Keratinocyte (primary cell): Measurements from ENCODE around the gene FHAD1. TPM values are rescaled to one million over a fixed set of nuclear protein-coding genes. Genes with fewer than 3 reads are reported as not detected.

Experiments
- DNase-seq: peaks from one replicate; pipeline ENCODE4 v3.0.0-alpha.2; 2011; ENCODE audit warnings: low read depth, missing footprints, low spot score
- FAIRE-seq: peaks from 2 replicates; lab custom pipeline; 2011; peaks lifted over from hg19 to GRCh38; lab: Jason Lieb, UNC
- H2AFZ ChIP-seq: 2 replicates; pipeline ENCODE4 v1.6.0; 2012; ENCODE audit warnings: low read length, control low read depth, inconsistent platforms; ENCODE audit not compliant: control insufficient read depth
- H3K27ac ChIP-seq: 2 replicates; pipeline ENCODE4 v1.5.1; 2011; ENCODE audit warnings: low read length; ENCODE audit not compliant: control insufficient read depth, insufficient read depth
- H3K27me3 ChIP-seq: 3 replicates; pipeline ENCODE4 v1.6.0; 2011; ENCODE audit warnings: low read length; ENCODE audit not compliant: control insufficient read depth, insufficient read depth; ENCODE audit errors: extremely low read depth
- H3K36me3 ChIP-seq, 2 experiments: 2 replicates in 1 of 2; 3 replicates in 1 of 2; pipeline ENCODE4 v1.5.1; 2011; ENCODE audit warnings: low read length in 2 of 2, mild to moderate bottlenecking in 1 of 2; ENCODE audit not compliant: control insufficient read depth in 2 of 2, insufficient read depth in 2 of 2; ENCODE audit errors: extremely low read depth in 1 of 2
- H3K4me1 ChIP-seq: 3 replicates; pipeline ENCODE4 v1.5.1; 2011; ENCODE audit warnings: low read length; ENCODE audit not compliant: control insufficient read depth, insufficient read depth; ENCODE audit errors: extremely low read depth
- H3K4me2 ChIP-seq: 3 replicates; pipeline ENCODE4 v1.6.0; 2011; ENCODE audit warnings: low read depth, low read length; ENCODE audit not compliant: control insufficient read depth, insufficient read depth; ENCODE audit errors: extremely low read depth
- H3K4me3 ChIP-seq, 3 experiments: fragments of 200-600 bp in 1 of 3; sonication (generic) in 1 of 3; 2 replicates in 2 of 3; 3 replicates in 1 of 3; pipeline ENCODE4 v1.5.1; 2011 to 2016; ENCODE audit warnings: low read length in 3 of 3, mild to moderate bottlenecking in 3 of 3, control low read depth in 2 of 3, inconsistent platforms in 1 of 3, low read depth in 1 of 3, mixed read lengths in 1 of 3, mixed run types in 1 of 3, moderate library complexity in 1 of 3; ENCODE audit not compliant: control insufficient read depth in 2 of 3, insufficient read depth in 2 of 3; ENCODE audit errors: extremely low read depth in 1 of 3
- H3K79me2 ChIP-seq: 2 replicates; pipeline ENCODE4 v1.6.0; 2012; ENCODE audit warnings: low read length; ENCODE audit not compliant: control insufficient read depth, insufficient read depth
- H3K9ac ChIP-seq: 3 replicates; pipeline ENCODE4 v1.6.0; 2011; ENCODE audit warnings: low read length; ENCODE audit not compliant: control insufficient read depth, insufficient read depth; ENCODE audit errors: extremely low read depth
- H3K9me1 ChIP-seq: 3 replicates; pipeline ENCODE4 v1.6.0; 2011; ENCODE audit warnings: low read length; ENCODE audit not compliant: control insufficient read depth, insufficient read depth; ENCODE audit errors: extremely low read depth
- H3K9me3 ChIP-seq: 2 replicates; pipeline ENCODE4 v1.5.1; 2012; ENCODE audit warnings: low read depth, low read length; ENCODE audit not compliant: control insufficient read depth
- H4K20me1 ChIP-seq: 3 replicates; pipeline ENCODE4 v1.6.0; 2011; ENCODE audit warnings: low read length; ENCODE audit not compliant: control insufficient read depth, insufficient read depth; ENCODE audit errors: extremely low read depth
- CTCF ChIP-seq, 3 experiments: IDR thresholded peaks in 1 of 3; conservative IDR thresholded peaks in 1 of 3; optimal IDR thresholded peaks in 1 of 3; 2 replicates in 2 of 3; 3 replicates in 1 of 3; pipeline versions ENCODE3 to v1.5.1; 2011; ENCODE audit warnings: low read length in 3 of 3, mild to moderate bottlenecking in 3 of 3, moderate library complexity in 2 of 3, control low read depth in 1 of 3, inconsistent platforms in 1 of 3; ENCODE audit not compliant: insufficient read depth in 2 of 3; ENCODE audit errors: extremely low read depth in 1 of 3
- EZH2 ChIP-seq: IDR thresholded peaks from one replicate; pipeline ENCODE4 v1.6.1; 2012; ENCODE audit warnings: inconsistent platforms, mild to moderate bottlenecking, low read length, moderate library complexity
- dilution Hi-C: fragments of 300-500 bp; cut with MboI; formaldehyde crosslinking; loops from one replicate; pipeline ENCODE4 v1.7.0; 2020; ENCODE audit warnings: low sequenced_read_pairs; ENCODE audit not compliant: extremely low pct_ligation_motif_present
- polyA plus RNA-seq, 5 experiments: library from polyadenylated mRNA; depleted of rRNA in 3 of 5; stranded (reverse) in 3 of 5; stranded (forward) in 1 of 5; unstranded in 1 of 5; fragments of >200 nt; gene quantifications; 1 replicate in 1 of 5; 2 replicates in 3 of 5; 3 replicates in 1 of 5; pipeline versions ENCODE4 v1.2.1 to v1.2.3, GENCODE V29; 2011 to 2012; ENCODE audit warnings: missing spikeins in 2 of 5, low read depth in 1 of 5, low replicate concordance in 1 of 5

FHAD1 gene
- polyA plus RNA-seq, 1 donor (not counting 4 experiments of a cell fraction or from before 2014, with no cell fraction given) = 0.09 TPM

- H3K36me3 ChIP-seq = no peaks in the 10 kb centered on the region
- H3K9me1 ChIP-seq = no peaks in the 10 kb centered on the region
- H3K79me2 ChIP-seq = no peaks in the 10 kb centered on the region
- no peak for TF ChIP-seq CTCF (optimal IDR thresholded peaks at IDR 0.05 in 1 of 3, IDR thresholded peaks at IDR 0.05 in 1 of 3, conservative IDR thresholded peaks at IDR 0.05 in 1 of 3; ENCODE audit: extremely low read depth in 1 of 3, insufficient read depth in 2 of 3, low read length in 3 of 3)
- no peak for TF ChIP-seq EZH2
- dilution Hi-C loops = no loop called here
- H3K27me3 ChIP-seq = no peaks in the 10 kb centered on the region
- no peak overlapping the region for H2AFZ ChIP-seq
- H4K20me1 ChIP-seq = no peaks in the 10 kb centered on the region
- H3K4me2 ChIP-seq = no peak overlapping the region
- H3K4me3 ChIP-seq = no peak overlapping the region
- H3K9me3 ChIP-seq = no peaks in the 10 kb centered on the region
- no peak overlapping the region for H3K27ac ChIP-seq
- no peaks in the 10 kb centered on the region for H3K4me1 ChIP-seq
- FAIRE-seq (no peak), DNase-seq (no peak)
- H3K9ac ChIP-seq = no peak overlapping the region
These were observed 15.3 kb upstream of the FHAD1 start for GRCh38 chr1:15231714-15232201.

GRCh38 chr1:15233689-15234088, 13.3 kb upstream of the FHAD1 start:
- Histone ChIP-seq H3K9me3 (no peaks in the 10 kb centered on the region), H3K27ac (no peak overlapping the region), H3K4me2 (no peak overlapping the region), H4K20me1 (no peaks in the 10 kb centered on the region), H3K9ac (no peak overlapping the region), H3K4me1 (no peaks in the 10 kb centered on the region), H2AFZ (no peak overlapping the region), H3K4me3 (no peak overlapping the region), H3K79me2 (no peaks in the 10 kb centered on the region), H3K27me3 (no peaks in the 10 kb centered on the region), H3K36me3 (no peaks in the 10 kb centered on the region), H3K9me1 (no peaks in the 10 kb centered on the region)
- DNase-seq = no peak
- FAIRE-seq = no peak
- TF ChIP-seq CTCF (optimal IDR thresholded peaks at IDR 0.05 in 1 of 3, IDR thresholded peaks at IDR 0.05 in 1 of 3, conservative IDR thresholded peaks at IDR 0.05 in 1 of 3; ENCODE audit: extremely low read depth in 1 of 3, insufficient read depth in 2 of 3, low read length in 3 of 3) (no peak), EZH2 (no peak)
- dilution Hi-C loops = no loop called here
